Measurements from ENCODE around the gene PEX12. TPM values are rescaled to one million over a fixed set of nuclear protein-coding genes. Genes with fewer than 3 reads are reported as not detected.

Gene PEX12
- total and polyA plus RNA-seq, 9 of the 15 experiments (the other 6 are each of a cell fraction or from before 2014, with no cell fraction given): 4.0 to 12.4 (median 6.4) TPM

- H3K27me3 ChIP-seq (ENCODE audit: control insufficient read depth in 2 of 2, insufficient read depth in 2 of 2, low read length in 2 of 2): no peaks in the 10 kb centered on the region
- H3K4me1 ChIP-seq (replicated peaks in 1 of 2; ENCODE audit: control insufficient read depth in 2 of 2, insufficient read depth in 2 of 2, low read length in 2 of 2): no peaks in the 10 kb centered on the region
- ATAC-seq (no peak), FAIRE-seq (no peak), DNase-seq (ENCODE audit: extremely low read depth in 1 of 4, low spot score in 3 of 4) (no peak)
- no peak overlapping the region for H3K27ac ChIP-seq (ENCODE audit: extremely low read depth, low read depth, low read length)
- in situ Hi-C loops (cut with MboI): no loop called here
- no peaks in the 10 kb centered on the region for H3K9me1 ChIP-seq (ENCODE audit: control insufficient read depth, insufficient read depth, low read length)
- ChIA-PET CTCF (ENCODE audit: low intra/inter-chr PET ratio) (no interaction called here), POLR2A (interaction anchor here (0.6 to 2.8 kb wide), 8 partner anchors 9 to 965 kb away, joined by 3 to 30 read pairs (median 4); partner anchors contain the start of gene PEX12)
- H3K36me3 ChIP-seq (ENCODE audit: control insufficient read depth, insufficient read depth, low read length): peaks cover 87% of the 10 kb centered on the region
- intact Hi-C loops (cut with micrococcal nuclease): no loop called here
- H3K9me3 ChIP-seq (replicated peaks; ENCODE audit: control insufficient read depth, insufficient read depth, low read depth, low read length): no peaks in the 10 kb centered on the region
- peaks cover 4% of the 10 kb centered on the region; the same call in 2 of the 3 replicates for H3K79me2 ChIP-seq (ENCODE audit: control insufficient read depth, insufficient read depth, low read length)
- 97% methylated on average over 2 of the region's 3 CpGs for WGBS (ENCODE audit: insufficient coverage, low coverage, missing lambda C conversion rate)
- H3K4me3 ChIP-seq: no peak overlapping the region
- no peak overlapping the region for H3K9ac ChIP-seq (ENCODE audit: insufficient read depth in 1 of 2, low read depth in 2 of 2, low read length in 2 of 2)
- no peak overlapping the region for H3K4me2 ChIP-seq (ENCODE audit: insufficient read depth, low read length)
- BruUV-seq (replicated peaks): TSS peak; percentile 3
- no peak for TF ChIP-seq ZNF253 (CRISPR knock-in tag; conservative IDR thresholded peaks at IDR 0.05)
- H4K20me1 ChIP-seq (replicated peaks; ENCODE audit: control insufficient read depth, insufficient read depth, low read length): no peaks in the 10 kb centered on the region
- no peak overlapping the region for H2AFZ ChIP-seq (ENCODE audit: low read depth, low read length)
These were observed 29.0 kb upstream of the PEX12 start for GRCh38 chr17:35607239-35607847.

GRCh38 chr17:35605678-35606077 lies 27.3 kb upstream of the PEX12 start:
- FAIRE-seq: no peak
- TF ChIP-seq POLR2A (conservative IDR thresholded peaks at IDR 0.05): 0 out of 2 replicates have a peak, but pooled peaks have one; percentile 5
- no peak for TF ChIP-seq NCOR1 (IDR thresholded peaks at IDR 0.05)
- TF ChIP-seq SMAD3 (CRISPR knock-in tag; conservative IDR thresholded peaks at IDR 0.05): no peak
- no peak for TF ChIP-seq JUN (IDR thresholded peaks at IDR 0.05; ENCODE audit: borderline replicate concordance, low read depth, low read length)
- no peak for TF ChIP-seq JUN (CRISPR knock-in tag; IDR thresholded peaks at IDR 0.05; ENCODE audit: borderline replicate concordance)
- POLR2A ChIA-PET: interaction anchor here (0.9 to 2.7 kb wide), 9 partner anchors 8 to 27 kb away, joined by 3 to 9 read pairs (median 6); partner anchors contain the start of gene PEX12

More at GRCh38 chr17:35605678-35606077, 27.3 kb upstream of the PEX12 start:
- intact Hi-C loops (cut with micrococcal nuclease) (no loop called here), in situ Hi-C loops (cut with MboI) (no loop called here)
- no TSS peak for BruUV-seq (replicated peaks)
- no peak overlapping the region for H3K27ac ChIP-seq (ENCODE audit: extremely low read depth, low read depth, low read length)
- no peaks in the 10 kb centered on the region for H3K27me3 ChIP-seq (ENCODE audit: control insufficient read depth in 2 of 2, insufficient read depth in 2 of 2, low read length in 2 of 2)
- CTCF ChIA-PET (ENCODE audit: low intra/inter-chr PET ratio): no interaction called here
- no peaks in the 10 kb centered on the region for H4K20me1 ChIP-seq (replicated peaks; ENCODE audit: control insufficient read depth, insufficient read depth, low read length)
- no peak overlapping the region for H3K4me3 ChIP-seq
- H3K9me3 ChIP-seq (replicated peaks; ENCODE audit: control insufficient read depth, insufficient read depth, low read depth, low read length): no peaks in the 10 kb centered on the region
- no peaks in the 10 kb centered on the region for H3K4me1 ChIP-seq (replicated peaks in 1 of 2; ENCODE audit: control insufficient read depth in 2 of 2, insufficient read depth in 2 of 2, low read length in 2 of 2)
- H2AFZ ChIP-seq (ENCODE audit: low read depth, low read length): no peak overlapping the region
- H3K36me3 ChIP-seq (ENCODE audit: control insufficient read depth, insufficient read depth, low read length): peaks cover 87% of the 10 kb centered on the region
- no peak for DNase-seq (ENCODE audit: extremely low read depth in 1 of 4, low spot score in 3 of 4)
- 90% methylated on average over 2 of the region's 2 CpGs for WGBS (ENCODE audit: insufficient coverage, low coverage, missing lambda C conversion rate)
- no peak overlapping the region for H3K4me2 ChIP-seq (ENCODE audit: insufficient read depth, low read length)
- peak; percentile 13; the same call in 2 of the 3 replicates for ATAC-seq
- H3K9me1 ChIP-seq (ENCODE audit: control insufficient read depth, insufficient read depth, low read length): no peaks in the 10 kb centered on the region
- H3K9ac ChIP-seq (ENCODE audit: insufficient read depth in 1 of 2, low read depth in 2 of 2, low read length in 2 of 2): no peak overlapping the region
- H3K79me2 ChIP-seq (ENCODE audit: control insufficient read depth, insufficient read depth, low read length): peaks cover 3% of the 10 kb centered on the region; the same call in 1 of the 3 replicates

Measured in K562 (cell line).